ENCODE measurements around the gene COASY.

- TF ChIP-seq CTCF (IDR thresholded peaks at IDR 0.05) (no peak), POLR2A (IDR thresholded peaks at IDR 0.05) (no peak), EP300 (IDR thresholded peaks at IDR 0.05) (no peak)
These were observed 4.4 kb downstream of the COASY start for GRCh38 chr17:42566215-42566882.
